ENCODE results near the gene RFESD. TPM values are rescaled to one million over a fixed set of nuclear protein-coding genes. Genes with fewer than 3 reads are reported as not detected.

RFESD gene
- total RNA-seq, 1 donor from 2014 or later: 0.97 TPM

GRCh38 chr5:95664204-95664786, 17.7 kb downstream of the RFESD start:
- H3K36me3 Mint-ChIP-seq (ENCODE audit: low read depth): no peaks in the 10 kb centered on the region
- H3K27ac Mint-ChIP-seq (ENCODE audit: unreplicated experiment): no peak overlapping the region
- TF ChIP-seq CTCF (IDR thresholded peaks at IDR 0.05): peak; percentile 99
- H3K4me1 Mint-ChIP-seq (ENCODE audit: low read depth): peaks cover 25% of the 10 kb centered on the region
- H3K9me3 Mint-ChIP-seq (ENCODE audit: low read depth): no peaks in the 10 kb centered on the region
- no peak for DNase-seq (ENCODE audit: low spot score)
- H3K27me3 Mint-ChIP-seq (ENCODE audit: low read depth): no peaks in the 10 kb centered on the region
- no peak overlapping the region for H3K4me3 Mint-ChIP-seq (ENCODE audit: unreplicated experiment)

GRCh38 chr5:95667061-95667618, 20.6 kb downstream of the RFESD start:
- H3K27me3 Mint-ChIP-seq (ENCODE audit: low read depth): no peaks in the 10 kb centered on the region
- no peak for TF ChIP-seq CTCF (IDR thresholded peaks at IDR 0.05)
- no peak for DNase-seq (ENCODE audit: low spot score)
- no peak overlapping the region for H3K4me3 Mint-ChIP-seq (ENCODE audit: unreplicated experiment)
- no peaks in the 10 kb centered on the region for H3K36me3 Mint-ChIP-seq (ENCODE audit: low read depth)
- no peaks in the 10 kb centered on the region for H3K9me3 Mint-ChIP-seq (ENCODE audit: low read depth)
- peaks cover 43% of the 10 kb centered on the region for H3K4me1 Mint-ChIP-seq (ENCODE audit: low read depth)
- no peak overlapping the region for H3K27ac Mint-ChIP-seq (ENCODE audit: unreplicated experiment)

- H3K9me3 Mint-ChIP-seq (ENCODE audit: low read depth): no peaks in the 10 kb centered on the region
- no peak overlapping the region for H3K4me3 Mint-ChIP-seq (ENCODE audit: unreplicated experiment)
- no peaks in the 10 kb centered on the region for H3K36me3 Mint-ChIP-seq (ENCODE audit: low read depth)
Observed at GRCh38 chr5:95667678-95668077, 21.1 kb downstream of the RFESD start.

GRCh38 chr5:95668216-95668615, 21.6 kb downstream of the RFESD start:
- H3K9me3 Mint-ChIP-seq (ENCODE audit: low read depth): no peaks in the 10 kb centered on the region
- no peak for TF ChIP-seq CTCF (IDR thresholded peaks at IDR 0.05)
- H3K27me3 Mint-ChIP-seq (ENCODE audit: low read depth): no peaks in the 10 kb centered on the region
- H3K27ac Mint-ChIP-seq (ENCODE audit: unreplicated experiment): peak overlapping the region; percentile 74
- H3K36me3 Mint-ChIP-seq (ENCODE audit: low read depth): no peaks in the 10 kb centered on the region
- peaks cover 52% of the 10 kb centered on the region for H3K4me1 Mint-ChIP-seq (ENCODE audit: low read depth)
- no peak for DNase-seq (ENCODE audit: low spot score)
- no peak overlapping the region for H3K4me3 Mint-ChIP-seq (ENCODE audit: unreplicated experiment)

More at GRCh38 chr5:95667678-95668077, 21.1 kb downstream of the RFESD start:
- H3K27me3 Mint-ChIP-seq (ENCODE audit: low read depth): no peaks in the 10 kb centered on the region
- TF ChIP-seq CTCF (IDR thresholded peaks at IDR 0.05): no peak
- peak overlapping the region; percentile 30 for H3K27ac Mint-ChIP-seq (ENCODE audit: unreplicated experiment)
- DNase-seq (ENCODE audit: low spot score): no peak
- peaks cover 46% of the 10 kb centered on the region for H3K4me1 Mint-ChIP-seq (ENCODE audit: low read depth)

GRCh38 chr5:95668728-95669127, 22.2 kb downstream of the RFESD start:
- DNase-seq (ENCODE audit: low spot score): no peak
- Mint-ChIP-seq H3K4me3 (ENCODE audit: unreplicated experiment) (no peak overlapping the region), H3K9me3 (ENCODE audit: low read depth) (no peaks in the 10 kb centered on the region), H3K27me3 (ENCODE audit: low read depth) (no peaks in the 10 kb centered on the region), H3K4me1 (ENCODE audit: low read depth) (peaks cover 55% of the 10 kb centered on the region), H3K36me3 (ENCODE audit: low read depth) (no peaks in the 10 kb centered on the region), H3K27ac (ENCODE audit: unreplicated experiment) (peak overlapping the region; percentile 74)
- TF ChIP-seq CTCF (IDR thresholded peaks at IDR 0.05): no peak
